ENCODE measurements around the gene UBC.
"Not testable (repeated sequence)": the region's sequence is repeated elsewhere in the genome, so short reads cannot be mapped to it uniquely, and the experiment has no call there.

DNA sequence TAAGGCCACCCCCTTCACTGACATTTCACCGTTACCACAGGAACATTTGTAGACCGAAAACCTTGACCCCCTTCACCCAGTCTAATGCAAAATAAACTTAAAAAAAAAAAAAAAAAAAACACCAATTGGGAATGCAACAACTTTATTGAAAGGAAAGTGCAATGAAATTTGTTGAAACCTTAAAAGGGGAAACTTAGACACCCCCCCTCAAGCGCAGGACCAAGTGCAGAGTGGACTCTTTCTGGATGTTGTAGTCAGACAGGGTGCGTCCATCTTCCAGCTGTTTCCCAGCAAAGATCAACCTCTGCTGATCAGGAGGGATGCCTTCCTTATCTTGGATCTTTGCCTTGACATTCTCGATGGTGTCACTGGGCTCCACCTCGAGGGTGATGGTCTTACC lies 2.9 kb downstream of the UBC start:
- TF ChIP-seq ZNF777 (tag by site-specific recombination; IDR thresholded peaks at IDR 0.05; ENCODE audit: borderline replicate concordance); ZNF274 (IDR thresholded peaks at IDR 0.05; ENCODE audit: low read length); ZNF274 (tag by site-specific recombination; IDR thresholded peaks at IDR 0.05; ENCODE audit: borderline replicate concordance); MZF1 (tag by site-specific recombination; IDR thresholded peaks at IDR 0.05; ENCODE audit: borderline replicate concordance); ZNF629 (tag by site-specific recombination; IDR thresholded peaks at IDR 0.05); ZNF621 (tag by site-specific recombination; IDR thresholded peaks at IDR 0.05): not testable (repeated sequence)
- TF ChIP-seq, protein P1, sequence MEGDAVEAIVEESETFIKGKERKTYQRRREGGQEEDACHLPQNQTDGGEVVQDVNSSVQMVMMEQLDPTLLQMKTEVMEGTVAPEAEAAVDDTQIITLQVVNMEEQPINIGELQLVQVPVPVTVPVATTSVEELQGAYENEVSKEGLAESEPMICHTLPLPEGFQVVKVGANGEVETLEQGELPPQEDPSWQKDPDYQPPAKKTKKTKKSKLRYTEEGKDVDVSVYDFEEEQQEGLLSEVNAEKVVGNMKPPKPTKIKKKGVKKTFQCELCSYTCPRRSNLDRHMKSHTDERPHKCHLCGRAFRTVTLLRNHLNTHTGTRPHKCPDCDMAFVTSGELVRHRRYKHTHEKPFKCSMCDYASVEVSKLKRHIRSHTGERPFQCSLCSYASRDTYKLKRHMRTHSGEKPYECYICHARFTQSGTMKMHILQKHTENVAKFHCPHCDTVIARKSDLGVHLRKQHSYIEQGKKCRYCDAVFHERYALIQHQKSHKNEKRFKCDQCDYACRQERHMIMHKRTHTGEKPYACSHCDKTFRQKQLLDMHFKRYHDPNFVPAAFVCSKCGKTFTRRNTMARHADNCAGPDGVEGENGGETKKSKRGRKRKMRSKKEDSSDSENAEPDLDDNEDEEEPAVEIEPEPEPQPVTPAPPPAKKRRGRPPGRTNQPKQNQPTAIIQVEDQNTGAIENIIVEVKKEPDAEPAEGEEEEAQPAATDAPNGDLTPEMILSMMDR (tag by site-specific recombination; IDR thresholded peaks at IDR 0.05) = not testable (repeated sequence)
- TF ChIP-seq, protein P2, sequence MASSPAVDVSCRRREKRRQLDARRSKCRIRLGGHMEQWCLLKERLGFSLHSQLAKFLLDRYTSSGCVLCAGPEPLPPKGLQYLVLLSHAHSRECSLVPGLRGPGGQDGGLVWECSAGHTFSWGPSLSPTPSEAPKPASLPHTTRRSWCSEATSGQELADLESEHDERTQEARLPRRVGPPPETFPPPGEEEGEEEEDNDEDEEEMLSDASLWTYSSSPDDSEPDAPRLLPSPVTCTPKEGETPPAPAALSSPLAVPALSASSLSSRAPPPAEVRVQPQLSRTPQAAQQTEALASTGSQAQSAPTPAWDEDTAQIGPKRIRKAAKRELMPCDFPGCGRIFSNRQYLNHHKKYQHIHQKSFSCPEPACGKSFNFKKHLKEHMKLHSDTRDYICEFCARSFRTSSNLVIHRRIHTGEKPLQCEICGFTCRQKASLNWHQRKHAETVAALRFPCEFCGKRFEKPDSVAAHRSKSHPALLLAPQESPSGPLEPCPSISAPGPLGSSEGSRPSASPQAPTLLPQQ (tag by site-specific recombination; IDR thresholded peaks at IDR 0.05) = not testable (repeated sequence)

All from HEK293 (cell line).